ENCODE results near the gene TBCD. TPM values are rescaled to one million over a fixed set of nuclear protein-coding genes. Genes with fewer than 3 reads are reported as not detected.

TBCD gene
- total and polyA plus RNA-seq, 8 donors: 28.7 to 161 (median 40.0) TPM

DNA sequence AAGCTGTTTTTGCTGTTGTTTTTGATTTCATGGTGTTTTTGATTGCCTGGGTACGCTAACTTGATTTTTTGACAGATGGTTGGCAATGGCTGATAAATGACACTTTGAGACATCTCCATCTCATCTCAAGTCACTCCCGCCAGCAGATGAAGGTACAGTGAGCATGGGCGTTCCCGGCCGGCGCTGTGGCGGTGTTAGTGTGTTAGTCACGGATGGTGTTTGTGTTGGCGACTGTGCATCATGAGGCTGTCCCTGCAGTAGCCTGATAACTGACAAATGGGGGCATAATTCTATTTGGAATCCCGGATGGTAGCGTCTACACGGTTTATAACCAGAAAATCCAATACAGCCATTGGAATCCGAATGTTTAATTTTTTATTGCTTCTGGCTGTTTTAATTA, 169.6 kb downstream of the TBCD start:
- peak in 3 of 6 donors; percentile 9 to 53 (median 17) for DNase-seq
- intact Hi-C loops (cut with DNase I): no loop called here
- WGBS, 2 donors: 90 to 91% methylated on average over 13 of the region's 13 CpGs
- H3K27me3 ChIP-seq: no peaks in the 10 kb centered on the region
- FAIRE-seq: no peak
- peaks cover 0 to 9% (median 3%) of the 10 kb centered on the region in 3 donors for H3K4me1 ChIP-seq
- ATAC-seq: no peak
- H3K4me3 ChIP-seq: no peak overlapping the region
- H3K27ac ChIP-seq: no peak overlapping the region
- H3K9me3 ChIP-seq: no peaks in the 10 kb centered on the region
- H3K36me3 ChIP-seq: peaks cover 0 to 7% (median 0%) of the 10 kb centered on the region in 3 donors
- TF ChIP-seq, protein P1, sequence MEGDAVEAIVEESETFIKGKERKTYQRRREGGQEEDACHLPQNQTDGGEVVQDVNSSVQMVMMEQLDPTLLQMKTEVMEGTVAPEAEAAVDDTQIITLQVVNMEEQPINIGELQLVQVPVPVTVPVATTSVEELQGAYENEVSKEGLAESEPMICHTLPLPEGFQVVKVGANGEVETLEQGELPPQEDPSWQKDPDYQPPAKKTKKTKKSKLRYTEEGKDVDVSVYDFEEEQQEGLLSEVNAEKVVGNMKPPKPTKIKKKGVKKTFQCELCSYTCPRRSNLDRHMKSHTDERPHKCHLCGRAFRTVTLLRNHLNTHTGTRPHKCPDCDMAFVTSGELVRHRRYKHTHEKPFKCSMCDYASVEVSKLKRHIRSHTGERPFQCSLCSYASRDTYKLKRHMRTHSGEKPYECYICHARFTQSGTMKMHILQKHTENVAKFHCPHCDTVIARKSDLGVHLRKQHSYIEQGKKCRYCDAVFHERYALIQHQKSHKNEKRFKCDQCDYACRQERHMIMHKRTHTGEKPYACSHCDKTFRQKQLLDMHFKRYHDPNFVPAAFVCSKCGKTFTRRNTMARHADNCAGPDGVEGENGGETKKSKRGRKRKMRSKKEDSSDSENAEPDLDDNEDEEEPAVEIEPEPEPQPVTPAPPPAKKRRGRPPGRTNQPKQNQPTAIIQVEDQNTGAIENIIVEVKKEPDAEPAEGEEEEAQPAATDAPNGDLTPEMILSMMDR (IDR thresholded peaks at IDR 0.05): no peak

DNA sequence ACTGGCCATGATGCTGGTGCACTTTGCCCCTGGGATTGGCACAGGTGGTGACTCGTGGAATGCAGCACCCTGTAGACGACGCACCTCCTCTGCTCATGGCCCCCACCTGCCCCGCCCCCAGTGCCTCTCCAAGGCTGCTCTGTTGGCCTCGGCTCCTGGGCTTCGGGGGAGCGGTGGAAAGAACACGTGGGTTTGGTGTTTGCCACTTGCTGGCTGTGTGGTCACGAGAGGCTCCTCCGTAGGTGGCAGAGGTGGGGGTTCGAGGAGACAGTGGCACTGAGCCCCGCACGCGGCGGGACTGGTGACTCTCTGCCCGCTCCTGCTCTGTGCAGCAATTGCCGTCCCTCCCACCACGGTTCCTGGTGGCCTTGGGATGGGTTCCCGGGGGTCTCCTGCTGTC, 170.8 kb downstream of the TBCD start:
- no peak overlapping the region for H3K4me3 ChIP-seq
- peaks cover 0 to 16% (median 0%) of the 10 kb centered on the region in 3 donors for H3K36me3 ChIP-seq
- FAIRE-seq (no peak), ATAC-seq (peak; percentile 80 to 92 (median 86)), DNase-seq (peak; percentile 65 to 78 (median 72))
- intact Hi-C loops (cut with DNase I): no loop called here
- peaks cover 0 to 9% (median 3%) of the 10 kb centered on the region in 3 donors for H3K4me1 ChIP-seq
- no peak overlapping the region for H3K27ac ChIP-seq
- TF ChIP-seq, protein P1 (IDR thresholded peaks at IDR 0.05): no peak
- 49 to 58% methylated on average over 19 of the region's 19 CpGs for WGBS, 2 donors
- H3K9me3 ChIP-seq: no peaks in the 10 kb centered on the region
- no peaks in the 10 kb centered on the region for H3K27me3 ChIP-seq

DNA sequence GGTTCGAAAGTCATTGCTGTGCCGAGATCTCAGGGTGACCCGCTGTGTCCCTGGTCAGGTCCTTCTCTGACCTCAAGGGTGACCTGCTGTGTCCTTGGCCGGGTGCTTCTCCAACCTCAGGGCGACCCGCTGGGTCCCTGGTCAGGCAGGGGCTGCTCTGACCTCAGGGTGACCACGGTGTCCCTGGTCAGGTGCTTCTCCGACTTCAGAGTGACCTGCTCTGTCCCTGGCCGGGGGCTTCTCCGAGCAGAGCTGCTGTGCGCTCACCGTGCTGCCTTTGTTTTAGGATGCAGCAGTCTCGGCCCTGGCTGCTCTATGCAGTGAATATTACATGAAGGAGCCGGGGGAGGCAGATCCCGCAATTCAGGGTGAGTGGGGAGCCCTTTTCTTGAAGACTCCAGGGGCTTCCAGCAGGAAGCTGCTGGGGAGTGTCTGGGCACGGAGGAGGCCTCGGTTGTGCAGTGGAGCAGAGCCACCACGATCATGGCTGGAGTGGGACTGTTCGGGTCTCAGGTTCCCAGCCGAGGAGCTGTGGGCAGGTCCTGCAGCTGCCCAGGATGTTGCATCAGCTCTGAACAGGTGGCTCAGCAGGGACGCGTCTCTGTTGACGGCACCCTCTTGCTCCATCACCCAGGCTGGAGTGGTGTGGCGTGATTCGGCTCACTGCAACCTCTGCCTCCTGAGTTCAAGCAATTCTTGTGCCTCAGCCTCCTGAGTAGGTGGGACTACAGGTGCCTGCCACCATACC, 171.7 kb downstream of the TBCD start:
- H3K4me3 ChIP-seq: no peak overlapping the region
- TF ChIP-seq, protein P1 (IDR thresholded peaks at IDR 0.05): no peak
- whole genome bisulfite sequencing, 2 donors: 93 to 97% methylated on average over 25 of the region's 25 CpGs
- ATAC-seq (no peak), FAIRE-seq (no peak), DNase-seq (peak in 3 of 6 donors; percentile 11 to 57 (median 34))
- H3K36me3 ChIP-seq: peaks cover 0 to 18% (median 0%) of the 10 kb centered on the region in 3 donors
- peaks cover 0 to 9% (median 3%) of the 10 kb centered on the region in 3 donors for H3K4me1 ChIP-seq
- H3K9me3 ChIP-seq: no peaks in the 10 kb centered on the region
- intact Hi-C loops (cut with DNase I): no loop called here
- H3K27me3 ChIP-seq: no peaks in the 10 kb centered on the region
- no peak overlapping the region for H3K27ac ChIP-seq

DNA sequence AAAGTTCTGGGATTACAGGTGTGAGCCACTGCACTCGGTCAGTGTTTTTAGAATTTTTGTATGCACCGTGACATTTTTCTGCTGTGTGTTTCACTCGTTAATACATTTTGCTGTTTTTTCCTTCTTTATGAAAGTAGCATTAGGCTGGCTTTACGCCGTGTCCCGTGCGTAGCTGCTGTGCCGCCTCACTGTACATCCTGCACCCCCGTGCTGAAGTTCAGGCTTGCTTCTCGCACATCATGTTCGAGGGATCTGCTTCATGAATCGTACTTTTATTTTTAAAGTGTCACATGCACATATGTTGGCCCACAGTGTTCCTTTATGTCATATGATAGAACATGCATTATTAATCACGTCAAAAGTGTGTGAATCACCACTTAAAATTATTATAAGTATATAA, 172.3 kb downstream of the TBCD start:
- no peak overlapping the region for H3K27ac ChIP-seq
- H3K4me1 ChIP-seq: peaks cover 0 to 9% (median 3%) of the 10 kb centered on the region in 3 donors
- FAIRE-seq (no peak), DNase-seq (peak in 3 of 6 donors; percentile 5 to 19 (median 9)), ATAC-seq (no peak)
- H3K36me3 ChIP-seq: peaks cover 0 to 20% (median 0%) of the 10 kb centered on the region in 3 donors
- WGBS, 2 donors: 95 to 97% methylated on average over 13 of the region's 13 CpGs
- intact Hi-C loops (cut with DNase I): no loop called here
- no peak overlapping the region for H3K4me3 ChIP-seq
- H3K27me3 ChIP-seq: no peaks in the 10 kb centered on the region
- no peaks in the 10 kb centered on the region for H3K9me3 ChIP-seq
- TF ChIP-seq, protein P1 (IDR thresholded peaks at IDR 0.05): no peak

DNA sequence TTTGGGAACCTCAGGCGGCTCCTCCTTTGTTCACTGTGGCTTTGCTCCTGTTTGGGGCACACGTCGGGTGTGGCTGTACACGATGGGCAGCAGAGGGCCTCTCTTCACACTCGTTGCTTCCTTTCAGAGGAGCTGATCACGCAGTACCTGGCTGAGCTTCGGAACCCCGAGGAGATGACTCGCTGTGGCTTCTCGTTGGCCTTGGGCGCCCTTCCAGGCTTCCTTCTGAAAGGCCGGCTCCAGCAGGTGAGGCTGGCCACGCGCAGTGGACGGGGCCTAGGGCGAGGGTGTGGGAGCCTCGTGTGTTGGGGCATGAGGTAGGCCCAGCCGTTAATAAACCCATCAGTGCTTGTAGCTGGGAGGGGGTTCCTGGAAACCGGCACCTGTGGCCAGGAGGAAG, 172.9 kb downstream of the TBCD start:
- FAIRE-seq (no peak), ATAC-seq (no peak), DNase-seq (peak in 2 of 6 donors; percentile 45 to 63)
- TF ChIP-seq, protein P1 (IDR thresholded peaks at IDR 0.05): no peak
- Histone ChIP-seq H3K36me3 (peaks cover 0 to 22% (median 3%) of the 10 kb centered on the region in 3 donors), H3K9me3 (no peaks in the 10 kb centered on the region), H3K4me1 (peaks cover 0 to 9% (median 3%) of the 10 kb centered on the region in 3 donors), H3K4me3 (no peak overlapping the region), H3K27ac (no peak overlapping the region), H3K27me3 (no peaks in the 10 kb centered on the region)
- intact Hi-C loops (cut with DNase I): no loop called here
- 75 to 77% methylated on average over 19 of the region's 19 CpGs for WGBS, 2 donors
